ENCODE measurements around the gene CPNE9.

The CPNE9 gene

DNA sequence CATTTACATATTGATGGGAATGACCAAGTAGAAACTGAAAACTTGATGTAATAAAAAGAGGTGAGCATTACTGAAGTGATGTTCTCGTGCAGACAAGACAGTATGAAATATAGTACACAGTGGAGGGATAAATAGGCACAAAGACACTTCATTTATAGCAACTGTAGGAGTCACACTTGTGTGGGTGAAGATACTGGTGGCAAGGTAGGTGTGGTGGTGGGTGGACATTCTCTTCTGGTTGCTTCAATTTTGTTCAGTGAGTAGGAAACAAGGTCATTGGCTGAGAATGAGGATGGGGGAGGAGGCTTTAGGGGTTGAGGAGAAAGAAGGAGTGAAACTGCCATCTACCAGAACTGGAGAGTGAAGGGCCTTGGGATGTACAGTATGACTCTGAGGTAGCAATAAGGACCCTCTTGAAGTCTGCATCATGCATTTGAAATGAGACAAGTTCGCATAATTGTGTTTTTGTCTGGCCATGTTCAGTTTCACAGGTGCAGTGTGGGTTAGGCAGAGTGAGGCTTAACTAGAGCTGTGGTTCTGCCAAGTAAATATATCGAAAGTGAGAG is 6.6 kb downstream of the CPNE9 start:
- Histone ChIP-seq H3K4me1 (ENCODE audit: insufficient read depth, low read length, severe bottlenecking) (no peaks in the 10 kb centered on the region), H3K9me2 (ENCODE audit: low read depth, low read length) (no peaks in the 10 kb centered on the region), H3K4me3 (ENCODE audit: low read depth, low read length, poor library complexity, severe bottlenecking) (no peak overlapping the region), H2AFZ (ENCODE audit: low read length) (no peak overlapping the region), H3K36me3 (ENCODE audit: insufficient read depth, low read length) (no peaks in the 10 kb centered on the region), H3K27me3 (ENCODE audit: insufficient read depth, low read length) (peaks cover 8% of the 10 kb centered on the region), H3F3A (ENCODE audit: insufficient read depth, low read length) (no peaks in the 10 kb centered on the region), H3K4me2 (ENCODE audit: low read length) (no peak overlapping the region), H3K79me2 (ENCODE audit: insufficient read depth, low read length) (no peaks in the 10 kb centered on the region), H3K27ac (ENCODE audit: low read depth, low read length, poor library complexity, severe bottlenecking) (no peak overlapping the region), H4K20me1 (ENCODE audit: insufficient read depth, low read length) (no peaks in the 10 kb centered on the region), H3K9me3 (ENCODE audit: low read length) (no peaks in the 10 kb centered on the region), H3K9ac (ENCODE audit: low read length) (no peak overlapping the region)
- TF ChIP-seq, protein P1, sequence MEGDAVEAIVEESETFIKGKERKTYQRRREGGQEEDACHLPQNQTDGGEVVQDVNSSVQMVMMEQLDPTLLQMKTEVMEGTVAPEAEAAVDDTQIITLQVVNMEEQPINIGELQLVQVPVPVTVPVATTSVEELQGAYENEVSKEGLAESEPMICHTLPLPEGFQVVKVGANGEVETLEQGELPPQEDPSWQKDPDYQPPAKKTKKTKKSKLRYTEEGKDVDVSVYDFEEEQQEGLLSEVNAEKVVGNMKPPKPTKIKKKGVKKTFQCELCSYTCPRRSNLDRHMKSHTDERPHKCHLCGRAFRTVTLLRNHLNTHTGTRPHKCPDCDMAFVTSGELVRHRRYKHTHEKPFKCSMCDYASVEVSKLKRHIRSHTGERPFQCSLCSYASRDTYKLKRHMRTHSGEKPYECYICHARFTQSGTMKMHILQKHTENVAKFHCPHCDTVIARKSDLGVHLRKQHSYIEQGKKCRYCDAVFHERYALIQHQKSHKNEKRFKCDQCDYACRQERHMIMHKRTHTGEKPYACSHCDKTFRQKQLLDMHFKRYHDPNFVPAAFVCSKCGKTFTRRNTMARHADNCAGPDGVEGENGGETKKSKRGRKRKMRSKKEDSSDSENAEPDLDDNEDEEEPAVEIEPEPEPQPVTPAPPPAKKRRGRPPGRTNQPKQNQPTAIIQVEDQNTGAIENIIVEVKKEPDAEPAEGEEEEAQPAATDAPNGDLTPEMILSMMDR (IDR thresholded peaks at IDR 0.05; ENCODE audit: low read length): no peak
- TF ChIP-seq EZH2 (IDR thresholded peaks at IDR 0.05; ENCODE audit: borderline replicate concordance, low read length): no peak

DNA sequence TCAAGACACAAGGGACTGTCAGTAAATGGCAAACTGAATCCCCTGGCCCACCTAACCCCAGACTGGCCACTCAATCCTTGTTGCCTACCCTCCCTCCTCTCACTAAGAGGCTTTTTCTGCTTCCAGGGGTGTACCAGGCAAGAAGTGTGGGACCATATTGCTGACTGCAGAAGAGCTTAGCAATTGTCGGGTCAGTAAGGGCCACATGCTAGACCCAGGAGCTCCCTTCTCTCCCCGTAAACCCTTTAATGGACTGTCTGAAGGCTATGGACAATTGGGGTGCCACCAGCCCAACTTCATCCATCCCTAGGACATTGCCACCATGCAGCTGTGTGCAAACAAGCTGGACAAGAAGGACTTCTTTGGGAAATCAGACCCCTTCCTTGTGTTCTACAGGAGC is 8.8 kb downstream of the CPNE9 start:
- H3K9me2 ChIP-seq (ENCODE audit: low read depth, low read length): no peaks in the 10 kb centered on the region
- TF ChIP-seq EZH2 (IDR thresholded peaks at IDR 0.05; ENCODE audit: borderline replicate concordance, low read length): no peak
- TF ChIP-seq, protein P1 (IDR thresholded peaks at IDR 0.05; ENCODE audit: low read length): no peak
- no peak overlapping the region for H3K27ac ChIP-seq (ENCODE audit: low read depth, low read length, poor library complexity, severe bottlenecking)
- no peak overlapping the region for H3K4me3 ChIP-seq (ENCODE audit: low read depth, low read length, poor library complexity, severe bottlenecking)
- no peak overlapping the region for H3K9ac ChIP-seq (ENCODE audit: low read length)
- no peaks in the 10 kb centered on the region for H4K20me1 ChIP-seq (ENCODE audit: insufficient read depth, low read length)
- H2AFZ ChIP-seq (ENCODE audit: low read length): no peak overlapping the region
- no peaks in the 10 kb centered on the region for H3K4me1 ChIP-seq (ENCODE audit: insufficient read depth, low read length, severe bottlenecking)
- no peak overlapping the region for H3K4me2 ChIP-seq (ENCODE audit: low read length)
- H3K79me2 ChIP-seq (ENCODE audit: insufficient read depth, low read length): no peaks in the 10 kb centered on the region
- H3K36me3 ChIP-seq (ENCODE audit: insufficient read depth, low read length): no peaks in the 10 kb centered on the region
- no peaks in the 10 kb centered on the region for H3F3A ChIP-seq (ENCODE audit: insufficient read depth, low read length)
- peaks cover 7% of the 10 kb centered on the region for H3K27me3 ChIP-seq (ENCODE audit: insufficient read depth, low read length)
- no peaks in the 10 kb centered on the region for H3K9me3 ChIP-seq (ENCODE audit: low read length)

DNA sequence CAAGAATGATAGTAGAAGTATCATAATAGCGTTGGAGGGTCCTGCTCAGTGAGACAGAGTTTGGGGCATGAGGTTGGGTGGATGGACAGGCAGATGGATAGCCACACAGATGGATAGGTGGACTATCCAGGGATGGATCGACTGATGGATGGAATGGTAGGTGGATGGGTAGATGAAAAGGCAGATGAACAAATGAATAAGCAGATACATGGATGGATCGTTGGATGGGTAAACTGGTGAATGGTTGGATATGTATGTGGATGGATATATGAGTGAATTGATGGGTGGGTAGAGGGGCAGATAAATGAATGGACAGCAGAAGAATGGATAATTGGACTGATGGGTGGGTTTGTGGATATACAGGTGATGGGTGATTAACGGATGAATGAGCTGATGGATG is 9.5 kb downstream of the CPNE9 start:
- Histone ChIP-seq H4K20me1 (ENCODE audit: insufficient read depth, low read length) (no peaks in the 10 kb centered on the region), H3K36me3 (ENCODE audit: insufficient read depth, low read length) (no peaks in the 10 kb centered on the region), H3K9me3 (ENCODE audit: low read length) (no peaks in the 10 kb centered on the region), H3K9ac (ENCODE audit: low read length) (no peak overlapping the region), H3K9me2 (ENCODE audit: low read depth, low read length) (no peaks in the 10 kb centered on the region), H3F3A (ENCODE audit: insufficient read depth, low read length) (no peaks in the 10 kb centered on the region), H3K79me2 (ENCODE audit: insufficient read depth, low read length) (no peaks in the 10 kb centered on the region), H3K27me3 (ENCODE audit: insufficient read depth, low read length) (peaks cover 10% of the 10 kb centered on the region), H3K27ac (ENCODE audit: low read depth, low read length, poor library complexity, severe bottlenecking) (no peak overlapping the region), H3K4me2 (ENCODE audit: low read length) (no peak overlapping the region), H2AFZ (ENCODE audit: low read length) (no peak overlapping the region), H3K4me3 (ENCODE audit: low read depth, low read length, poor library complexity, severe bottlenecking) (no peak overlapping the region), H3K4me1 (ENCODE audit: insufficient read depth, low read length, severe bottlenecking) (no peaks in the 10 kb centered on the region)
- TF ChIP-seq EZH2 (IDR thresholded peaks at IDR 0.05; ENCODE audit: borderline replicate concordance, low read length): no peak
- TF ChIP-seq, protein P1 (IDR thresholded peaks at IDR 0.05; ENCODE audit: low read length): no peak
